ENCODE measurements around the gene OTOP2.

Gene OTOP2

GRCh38 chr17:74953134-74953687, 29.1 kb downstream of the OTOP2 start:
- no peak for TF ChIP-seq EZH2 (IDR thresholded peaks at IDR 0.05; ENCODE audit: borderline replicate concordance, low read depth, low read length, severe bottlenecking)

GRCh38 chr17:74954115-74954514, 30.0 kb downstream of the OTOP2 start:
- no peak overlapping the region for H3K4me3 ChIP-seq (ENCODE audit: low read depth in 1 of 2, low read length in 2 of 2)
- no peaks in the 10 kb centered on the region for H3K79me2 ChIP-seq (ENCODE audit: insufficient read depth, low read length)

More at GRCh38 chr17:74953134-74953687, 29.1 kb downstream of the OTOP2 start:
- H4K20me1 ChIP-seq (ENCODE audit: insufficient read depth, low read length): no peaks in the 10 kb centered on the region
- no peak overlapping the region for H3K27ac ChIP-seq (ENCODE audit: low read length)
- H3K4me1 ChIP-seq (ENCODE audit: insufficient read depth, low read length): no peaks in the 10 kb centered on the region
- no peak overlapping the region for H3K4me3 ChIP-seq (ENCODE audit: low read depth in 1 of 2, low read length in 2 of 2)
- H3K27me3 ChIP-seq (ENCODE audit: insufficient read depth, low read length, poor library complexity): no peaks in the 10 kb centered on the region
- no peak overlapping the region for H2AFZ ChIP-seq (ENCODE audit: low read depth, low read length)
- H3K9ac ChIP-seq (ENCODE audit: low read depth, low read length): no peak overlapping the region
- no peaks in the 10 kb centered on the region for H3K36me3 ChIP-seq (ENCODE audit: insufficient read depth, low read length)
- DNase-seq: no peak
- no peak overlapping the region for H3K4me2 ChIP-seq (ENCODE audit: insufficient read depth, low read length)
- no peak for ATAC-seq (ENCODE audit: insufficient read depth, low read depth)
- no peaks in the 10 kb centered on the region for H3K9me3 ChIP-seq (ENCODE audit: insufficient read depth, low read length, severe bottlenecking)
- no peaks in the 10 kb centered on the region for H3K79me2 ChIP-seq (ENCODE audit: insufficient read depth, low read length)

GRCh38 chr17:74954665-74955421, 30.8 kb downstream of the OTOP2 start:
- H3K27me3 ChIP-seq (ENCODE audit: insufficient read depth, low read length, poor library complexity): no peaks in the 10 kb centered on the region
- H3K79me2 ChIP-seq (ENCODE audit: insufficient read depth, low read length): no peaks in the 10 kb centered on the region
- H2AFZ ChIP-seq (ENCODE audit: low read depth, low read length): no peak overlapping the region
- TF ChIP-seq CTCF (IDR thresholded peaks at IDR 0.05; ENCODE audit: borderline replicate concordance, extremely low read depth, low read length, poor library complexity, severe bottlenecking): no peak
- TF ChIP-seq EZH2 (IDR thresholded peaks at IDR 0.05; ENCODE audit: borderline replicate concordance, low read depth, low read length, severe bottlenecking): no peak
- H3K4me2 ChIP-seq (ENCODE audit: insufficient read depth, low read length): no peak overlapping the region
- no peaks in the 10 kb centered on the region for H3K36me3 ChIP-seq (ENCODE audit: insufficient read depth, low read length)
- no peaks in the 10 kb centered on the region for H4K20me1 ChIP-seq (ENCODE audit: insufficient read depth, low read length)
- H3K9ac ChIP-seq (ENCODE audit: low read depth, low read length): no peak overlapping the region
- no peak overlapping the region for H3K27ac ChIP-seq (ENCODE audit: low read length)
- ATAC-seq (ENCODE audit: insufficient read depth, low read depth) (no peak), DNase-seq (no peak)
- H3K9me3 ChIP-seq (ENCODE audit: insufficient read depth, low read length, severe bottlenecking): no peaks in the 10 kb centered on the region
- H3K4me3 ChIP-seq (ENCODE audit: low read depth in 1 of 2, low read length in 2 of 2): no peak overlapping the region
- no peaks in the 10 kb centered on the region for H3K4me1 ChIP-seq (ENCODE audit: insufficient read depth, low read length)

More at GRCh38 chr17:74954115-74954514, 30.0 kb downstream of the OTOP2 start:
- Histone ChIP-seq H3K9me3 (ENCODE audit: insufficient read depth, low read length, severe bottlenecking) (no peaks in the 10 kb centered on the region), H3K4me2 (ENCODE audit: insufficient read depth, low read length) (no peak overlapping the region), H4K20me1 (ENCODE audit: insufficient read depth, low read length) (no peaks in the 10 kb centered on the region), H2AFZ (ENCODE audit: low read depth, low read length) (no peak overlapping the region), H3K27ac (ENCODE audit: low read length) (no peak overlapping the region), H3K9ac (ENCODE audit: low read depth, low read length) (no peak overlapping the region), H3K27me3 (ENCODE audit: insufficient read depth, low read length, poor library complexity) (no peaks in the 10 kb centered on the region), H3K4me1 (ENCODE audit: insufficient read depth, low read length) (no peaks in the 10 kb centered on the region), H3K36me3 (ENCODE audit: insufficient read depth, low read length) (no peaks in the 10 kb centered on the region)
- DNase-seq (no peak), ATAC-seq (ENCODE audit: insufficient read depth, low read depth) (no peak)
- no peak for TF ChIP-seq CTCF (IDR thresholded peaks at IDR 0.05; ENCODE audit: borderline replicate concordance, extremely low read depth, low read length, poor library complexity, severe bottlenecking)

- DNase-seq: no peak
These were observed 32.0 kb downstream of the OTOP2 start for GRCh38 chr17:74956093-74956492.

More at GRCh38 chr17:74956093-74956492, 32.0 kb downstream of the OTOP2 start:
- Histone ChIP-seq H3K4me1 (ENCODE audit: insufficient read depth, low read length) (no peaks in the 10 kb centered on the region), H3K4me3 (ENCODE audit: low read depth in 1 of 2, low read length in 2 of 2) (no peak overlapping the region), H2AFZ (ENCODE audit: low read depth, low read length) (no peak overlapping the region), H3K79me2 (ENCODE audit: insufficient read depth, low read length) (no peaks in the 10 kb centered on the region), H3K36me3 (ENCODE audit: insufficient read depth, low read length) (no peaks in the 10 kb centered on the region), H3K27me3 (ENCODE audit: insufficient read depth, low read length, poor library complexity) (peaks cover 4% of the 10 kb centered on the region), H4K20me1 (ENCODE audit: insufficient read depth, low read length) (no peaks in the 10 kb centered on the region), H3K4me2 (ENCODE audit: insufficient read depth, low read length) (no peak overlapping the region), H3K9ac (ENCODE audit: low read depth, low read length) (no peak overlapping the region), H3K9me3 (ENCODE audit: insufficient read depth, low read length, severe bottlenecking) (no peaks in the 10 kb centered on the region), H3K27ac (ENCODE audit: low read length) (no peak overlapping the region)
- no peak for ATAC-seq (ENCODE audit: insufficient read depth, low read depth)
- TF ChIP-seq CTCF (IDR thresholded peaks at IDR 0.05; ENCODE audit: borderline replicate concordance, extremely low read depth, low read length, poor library complexity, severe bottlenecking) (no peak), EZH2 (IDR thresholded peaks at IDR 0.05; ENCODE audit: borderline replicate concordance, low read depth, low read length, severe bottlenecking) (no peak)

All from DND-41 (cell line).